HUES6 (cell line): Measurements from ENCODE around the gene CCSER2.

Experiments
- H3K27ac ChIP-seq: 2 replicates; pipeline ENCODE4 v1.7.0; 2013; ENCODE audit warnings: low read depth, mild to moderate bottlenecking, low read length, inconsistent platforms
- H3K27me3 ChIP-seq: 2 replicates; pipeline ENCODE4 v1.6.1; 2013; ENCODE audit warnings: low read length; ENCODE audit not compliant: control insufficient read depth, insufficient read depth
- H3K36me3 ChIP-seq: 2 replicates; pipeline ENCODE4 v1.6.1; 2013; ENCODE audit warnings: low read length; ENCODE audit not compliant: control insufficient read depth, insufficient read depth
- H3K4me1 ChIP-seq: 2 replicates; pipeline ENCODE4 v1.6.1; 2013; ENCODE audit warnings: low read length; ENCODE audit not compliant: control insufficient read depth, insufficient read depth
- H3K4me3 ChIP-seq: 2 replicates; pipeline ENCODE4 v1.5.1; 2013; ENCODE audit warnings: low read depth, low read length
- H3K9ac ChIP-seq: one replicate; pipeline ENCODE4 v1.6.1; 2013; ENCODE audit warnings: mild to moderate bottlenecking, low read length
- H3K9me3 ChIP-seq: 2 replicates; pipeline ENCODE4 v1.6.1; 2013; ENCODE audit warnings: low read depth, low read length; ENCODE audit not compliant: control insufficient read depth, insufficient read depth

CCSER2 gene

DNA sequence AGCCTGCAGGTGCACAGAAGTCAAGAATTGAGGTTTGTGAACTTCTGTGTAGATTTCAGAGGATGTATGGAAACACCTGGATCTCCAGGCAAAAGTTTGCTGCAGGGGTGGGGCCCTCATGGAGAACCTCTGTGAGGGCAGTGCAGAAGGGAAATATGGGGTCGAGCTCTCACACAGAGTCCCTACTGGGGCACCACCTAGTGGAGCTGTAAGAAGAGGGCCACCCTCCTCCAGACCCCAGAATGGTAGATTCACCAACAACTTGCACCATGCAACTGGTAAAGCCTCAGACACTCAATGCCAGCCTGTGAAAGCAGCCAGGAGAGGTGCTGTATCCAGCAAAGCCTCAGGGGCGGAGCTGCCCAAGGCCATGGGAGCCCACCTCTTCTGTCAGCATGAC, 205.8 kb downstream of the CCSER2 start:
- H3K4me3 ChIP-seq: no peak overlapping the region
- H3K27me3 ChIP-seq: no peaks in the 10 kb centered on the region
- peaks cover 16% of the 10 kb centered on the region for H3K4me1 ChIP-seq
- H3K9ac ChIP-seq: no peak overlapping the region
- H3K9me3 ChIP-seq: no peaks in the 10 kb centered on the region
- no peak overlapping the region for H3K27ac ChIP-seq
- H3K36me3 ChIP-seq: no peaks in the 10 kb centered on the region

DNA sequence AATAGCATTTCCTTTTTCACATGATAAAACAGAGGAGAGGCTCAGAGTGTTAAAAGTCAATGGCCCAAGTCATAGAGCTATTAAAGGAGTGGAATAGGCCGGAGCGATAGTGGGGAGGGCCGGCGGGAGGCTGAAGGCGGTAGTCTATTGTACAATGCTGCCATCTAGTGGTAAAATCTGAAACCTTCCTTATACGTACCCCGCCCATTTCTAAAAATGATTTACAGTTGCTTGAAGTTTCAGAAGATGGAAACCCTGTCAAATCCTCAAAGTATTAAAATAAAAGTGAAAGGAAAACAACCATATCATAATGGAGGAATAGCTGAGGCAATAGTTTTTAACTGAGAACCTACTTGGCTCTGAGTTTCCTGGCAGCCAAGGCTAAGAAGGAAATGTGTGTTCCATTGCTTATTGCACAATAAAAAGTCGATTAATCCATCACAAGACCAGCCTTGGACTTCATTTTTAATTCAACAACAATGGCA, 209.1 kb downstream of the CCSER2 start:
- no peaks in the 10 kb centered on the region for H3K27me3 ChIP-seq
- H3K4me1 ChIP-seq: peaks cover 20% of the 10 kb centered on the region
- H3K9me3 ChIP-seq: peaks cover 15% of the 10 kb centered on the region
- H3K4me3 ChIP-seq: no peak overlapping the region
- H3K9ac ChIP-seq: no peak overlapping the region
- no peak overlapping the region for H3K27ac ChIP-seq
- H3K36me3 ChIP-seq: no peaks in the 10 kb centered on the region

DNA sequence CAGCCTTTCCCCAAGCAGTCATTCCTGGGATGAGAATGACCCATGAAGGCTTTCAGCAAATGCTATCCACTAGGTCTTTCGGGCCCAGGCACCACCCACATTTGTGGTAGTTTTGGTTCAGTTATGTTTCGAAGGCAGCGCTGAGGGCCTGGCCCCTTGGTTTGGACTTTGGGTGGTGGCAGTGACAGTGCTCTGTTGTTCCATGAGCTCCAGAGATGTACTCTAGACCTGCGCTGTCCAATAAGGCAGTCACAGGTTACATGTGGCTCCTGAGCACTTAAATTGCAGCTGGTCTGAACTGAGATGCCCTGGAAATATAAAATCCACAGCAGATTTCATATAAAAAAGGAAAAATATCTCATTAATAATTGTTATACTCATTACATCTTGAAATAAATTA, 209.6 kb downstream of the CCSER2 start:
- Histone ChIP-seq H3K9ac (no peak overlapping the region), H3K36me3 (no peaks in the 10 kb centered on the region), H3K4me1 (peaks cover 25% of the 10 kb centered on the region), H3K9me3 (peaks cover 15% of the 10 kb centered on the region), H3K4me3 (no peak overlapping the region), H3K27ac (no peak overlapping the region), H3K27me3 (no peaks in the 10 kb centered on the region)

DNA sequence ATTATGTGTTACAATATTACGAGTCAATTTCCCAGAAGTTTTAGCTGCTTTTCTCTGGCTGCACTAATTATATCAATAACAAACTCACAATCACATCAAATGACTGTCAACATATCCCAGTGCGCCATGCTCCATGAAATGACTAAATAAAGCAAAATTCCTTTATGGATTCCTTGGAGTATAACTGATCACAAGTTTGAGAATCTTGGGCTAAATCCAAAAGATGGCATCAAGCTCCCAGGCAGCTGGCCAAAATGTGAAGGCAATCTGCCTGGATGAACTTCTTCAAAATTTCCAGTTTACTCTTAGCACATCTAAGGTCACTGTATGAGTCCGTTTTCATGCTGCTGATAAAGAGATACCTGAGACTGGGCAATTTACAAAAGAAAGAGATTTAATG, 210.8 kb downstream of the CCSER2 start:
- Histone ChIP-seq H3K27me3 (no peaks in the 10 kb centered on the region), H3K27ac (no peak overlapping the region), H3K4me1 (peaks cover 31% of the 10 kb centered on the region), H3K4me3 (no peak overlapping the region), H3K9ac (no peak overlapping the region), H3K36me3 (no peaks in the 10 kb centered on the region), H3K9me3 (peaks cover 15% of the 10 kb centered on the region)

DNA sequence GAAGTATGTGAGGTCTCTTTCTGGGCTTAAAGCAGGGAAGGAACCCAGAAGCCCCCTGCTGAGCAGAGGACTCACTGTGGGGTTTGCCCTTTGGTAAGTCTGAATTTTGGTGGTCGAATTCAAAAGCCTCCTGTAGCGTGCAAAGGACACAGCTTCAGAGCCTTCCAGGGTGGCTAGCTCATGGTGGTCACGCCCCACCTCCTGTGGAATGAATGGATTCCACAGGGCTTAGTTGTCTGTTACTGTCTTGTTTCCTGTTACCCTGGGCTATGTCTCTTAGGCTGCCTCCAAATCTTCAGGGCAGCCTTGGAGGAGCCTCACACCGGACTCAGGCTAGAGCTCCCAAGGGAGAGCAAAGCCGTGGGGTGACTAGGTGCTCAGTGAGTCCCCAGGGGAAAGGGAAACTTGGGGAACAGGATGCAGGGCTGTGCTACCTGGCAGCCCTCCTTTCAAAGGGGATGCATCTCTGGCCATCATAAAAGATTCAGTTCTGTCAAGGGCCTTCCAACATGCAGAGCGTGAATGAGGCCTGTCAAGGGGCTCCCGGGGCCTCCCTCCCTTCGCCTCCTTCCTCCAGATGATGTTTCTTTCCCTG, 211.7 kb downstream of the CCSER2 start:
- H3K27ac ChIP-seq: no peak overlapping the region
- H3K9me3 ChIP-seq: peaks cover 15% of the 10 kb centered on the region
- no peak overlapping the region for H3K4me3 ChIP-seq
- H3K9ac ChIP-seq: no peak overlapping the region
- H3K27me3 ChIP-seq: no peaks in the 10 kb centered on the region
- no peaks in the 10 kb centered on the region for H3K36me3 ChIP-seq
- peaks cover 24% of the 10 kb centered on the region for H3K4me1 ChIP-seq

DNA sequence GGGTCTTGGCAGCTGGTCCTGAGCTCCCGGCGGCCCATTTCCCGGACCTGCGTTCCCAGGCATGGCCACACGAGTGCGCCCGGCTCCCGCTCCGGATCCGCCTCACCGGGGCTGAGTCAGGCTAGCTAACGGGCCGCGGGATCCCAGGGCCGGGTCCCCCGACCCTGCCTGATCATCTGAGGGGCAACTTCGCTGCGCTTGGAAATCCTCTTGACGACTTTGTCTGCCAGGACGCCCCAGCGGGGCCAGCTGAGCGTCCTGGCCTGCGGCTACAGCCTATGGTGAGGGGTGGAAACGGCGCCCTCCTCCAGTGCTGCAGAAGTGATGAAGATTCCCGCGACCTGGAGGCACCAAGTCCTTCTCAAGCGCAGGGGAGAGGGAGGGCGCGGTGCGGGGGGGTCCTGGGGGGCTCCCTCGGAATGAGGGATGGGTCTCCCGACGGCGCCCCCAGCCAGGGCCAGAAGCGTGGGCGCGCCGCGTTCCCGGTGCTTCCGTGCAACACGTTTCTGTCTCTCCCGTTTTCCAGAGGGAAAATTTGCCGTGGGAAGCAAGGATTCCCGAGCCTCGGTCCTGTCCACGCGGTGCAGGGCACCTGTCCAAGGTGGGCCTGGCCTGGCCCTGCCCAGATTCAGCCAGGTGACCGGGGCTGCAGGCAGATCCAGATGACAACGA, 212.4 kb downstream of the CCSER2 start:
- no peak overlapping the region for H3K27ac ChIP-seq
- no peaks in the 10 kb centered on the region for H3K36me3 ChIP-seq
- peak overlapping the region; percentile 45; the same call in 1 of the 2 replicates for H3K4me3 ChIP-seq
- H3K4me1 ChIP-seq: peaks cover 24% of the 10 kb centered on the region
- H3K27me3 ChIP-seq: no peaks in the 10 kb centered on the region
- no peak overlapping the region for H3K9ac ChIP-seq
- H3K9me3 ChIP-seq: peaks cover 15% of the 10 kb centered on the region

DNA sequence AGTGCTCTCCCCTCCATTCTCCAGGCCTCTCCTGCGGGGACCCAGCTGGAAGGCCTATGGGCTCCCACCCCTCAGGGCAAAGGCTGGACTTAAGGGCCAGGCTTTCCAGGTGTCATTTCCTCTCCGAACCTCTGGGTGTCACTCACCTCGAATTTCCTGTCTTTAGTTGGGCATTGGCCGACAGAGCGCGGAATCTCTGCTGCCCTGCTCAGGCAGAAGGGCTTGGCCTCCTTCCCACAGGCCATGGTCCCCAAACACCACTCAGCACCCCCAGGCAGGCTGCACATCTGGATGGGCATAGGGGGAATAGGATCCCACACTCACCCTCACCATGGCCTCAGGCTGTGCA, 212.9 kb downstream of the CCSER2 start:
- Histone ChIP-seq H3K27me3 (no peaks in the 10 kb centered on the region), H3K4me1 (peaks cover 24% of the 10 kb centered on the region), H3K9ac (no peak overlapping the region), H3K9me3 (peaks cover 15% of the 10 kb centered on the region), H3K36me3 (no peaks in the 10 kb centered on the region), H3K4me3 (peak overlapping the region; percentile 14; the same call in 1 of the 2 replicates), H3K27ac (no peak overlapping the region)

DNA sequence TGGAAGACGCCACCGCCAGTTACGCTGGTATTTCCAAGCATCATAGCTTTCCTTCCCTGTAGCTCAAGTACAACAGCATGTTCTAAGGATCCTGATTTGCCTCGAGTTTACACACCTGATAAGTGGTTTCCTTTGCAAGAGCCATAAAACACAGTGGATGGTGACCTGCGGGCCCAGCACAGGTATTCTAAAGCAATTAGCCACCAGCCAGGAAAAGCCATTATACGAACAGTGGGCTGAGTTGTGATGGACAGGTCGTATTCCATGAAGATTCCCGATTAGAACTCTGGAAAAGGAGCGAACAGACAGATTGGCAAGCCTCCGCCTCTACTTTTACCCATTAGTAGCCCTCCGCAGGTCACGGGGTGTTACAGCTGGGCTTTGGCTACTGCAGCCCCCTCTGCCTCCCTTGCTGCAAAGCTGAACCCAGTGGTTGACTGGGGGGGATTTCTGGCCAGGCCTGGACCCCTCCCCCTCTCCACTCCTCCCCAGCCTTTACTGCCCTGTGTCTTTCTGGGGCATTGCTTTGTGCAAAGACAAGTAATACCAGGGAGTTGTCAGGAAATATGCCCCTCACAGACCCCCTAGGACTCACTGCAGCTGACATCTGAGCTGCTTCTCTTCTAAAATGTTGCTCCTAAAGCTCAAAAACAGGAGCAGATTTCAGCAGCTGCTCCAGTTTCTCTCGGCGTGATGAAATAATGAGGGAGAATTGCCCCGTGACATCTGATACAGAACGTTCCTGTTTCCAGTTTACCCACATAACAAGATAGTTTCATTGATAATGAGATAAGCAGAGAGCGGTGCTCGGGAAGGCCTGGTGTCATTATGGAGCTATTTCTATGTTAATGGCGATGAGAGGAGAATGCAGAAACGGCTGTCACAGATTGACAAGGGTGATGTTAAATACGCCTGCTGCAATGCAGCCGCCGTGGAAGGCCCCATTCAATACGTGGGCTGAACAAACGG, 214.4 kb downstream of the CCSER2 start:
- Histone ChIP-seq H3K36me3 (no peaks in the 10 kb centered on the region), H3K4me1 (peaks cover 15% of the 10 kb centered on the region), H3K27me3 (no peaks in the 10 kb centered on the region), H3K9me3 (peaks cover 15% of the 10 kb centered on the region), H3K27ac (no peak overlapping the region), H3K9ac (no peak overlapping the region), H3K4me3 (no peak overlapping the region)

DNA sequence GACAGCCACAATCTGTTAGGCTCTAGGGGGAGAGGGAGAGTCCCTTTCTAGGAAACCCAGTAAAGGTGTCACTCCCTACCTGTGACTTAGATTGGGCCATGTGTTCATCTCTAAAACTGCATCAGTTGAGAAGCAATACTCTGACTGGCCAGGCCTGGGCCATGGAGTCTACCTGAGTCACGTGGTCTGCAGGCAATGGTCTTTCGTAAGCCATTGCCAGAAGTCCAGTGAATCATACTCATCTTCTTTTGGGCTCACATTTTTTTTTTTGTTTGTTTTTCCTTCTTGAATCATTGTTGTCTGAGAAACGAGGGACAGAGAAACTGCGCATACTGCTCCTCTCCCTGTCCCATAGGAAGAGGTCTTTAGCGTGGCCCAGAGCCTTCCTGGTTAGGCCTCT, 215.6 kb downstream of the CCSER2 start:
- no peak overlapping the region for H3K27ac ChIP-seq
- peaks cover 15% of the 10 kb centered on the region for H3K9me3 ChIP-seq
- no peak overlapping the region for H3K4me3 ChIP-seq
- no peaks in the 10 kb centered on the region for H3K27me3 ChIP-seq
- peaks cover 15% of the 10 kb centered on the region for H3K4me1 ChIP-seq
- no peak overlapping the region for H3K9ac ChIP-seq
- H3K36me3 ChIP-seq: no peaks in the 10 kb centered on the region

DNA sequence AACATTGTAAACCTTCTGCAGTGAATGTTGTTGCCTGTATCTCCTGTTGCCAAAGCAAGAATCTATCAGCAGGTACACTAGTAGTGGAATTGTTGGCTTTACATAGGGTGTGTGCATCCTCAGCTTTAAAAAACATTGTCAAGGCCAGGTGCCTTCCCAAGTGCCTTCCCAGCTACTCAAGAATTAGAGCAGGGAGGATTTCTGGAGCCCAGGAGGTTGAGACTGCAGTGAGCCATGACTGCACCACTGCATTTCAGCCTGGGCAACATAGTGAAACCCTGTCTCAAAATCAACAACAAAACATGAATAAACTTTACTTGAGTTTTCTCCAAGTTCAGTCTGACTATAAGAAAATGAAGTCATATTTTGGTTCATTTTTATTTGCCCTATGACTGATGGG, 217.3 kb downstream of the CCSER2 start:
- no peak overlapping the region for H3K9ac ChIP-seq
- H3K27me3 ChIP-seq: no peaks in the 10 kb centered on the region
- H3K27ac ChIP-seq: no peak overlapping the region
- peaks cover 11% of the 10 kb centered on the region for H3K9me3 ChIP-seq
- H3K36me3 ChIP-seq: no peaks in the 10 kb centered on the region
- H3K4me1 ChIP-seq: peaks cover 15% of the 10 kb centered on the region
- no peak overlapping the region for H3K4me3 ChIP-seq

DNA sequence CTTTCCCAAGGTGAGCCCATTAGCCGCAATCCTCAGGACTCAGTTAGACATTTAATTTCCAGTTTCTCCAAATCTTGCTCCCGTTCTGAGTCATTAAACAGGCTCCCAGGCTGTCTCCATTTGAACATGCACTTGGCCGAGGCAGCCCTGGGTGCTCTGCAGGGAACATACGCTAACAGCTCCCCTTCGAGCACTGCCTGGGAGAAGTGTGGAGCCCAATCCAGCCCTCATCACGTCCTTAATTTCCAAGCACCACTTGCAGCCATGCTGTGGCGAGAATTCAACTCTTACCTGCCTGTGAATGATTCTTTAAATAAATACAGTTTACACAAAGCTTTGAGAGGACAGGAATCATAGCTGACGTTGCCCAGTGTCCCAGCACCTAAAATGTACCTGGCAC, 218.2 kb downstream of the CCSER2 start:
- Histone ChIP-seq H3K4me1 (peaks cover 15% of the 10 kb centered on the region), H3K27ac (no peak overlapping the region), H3K27me3 (no peaks in the 10 kb centered on the region)

More for the DNA sequence above, 218.2 kb downstream of the CCSER2 start:
- no peak overlapping the region for H3K4me3 ChIP-seq
- H3K36me3 ChIP-seq: no peaks in the 10 kb centered on the region
- no peak overlapping the region for H3K9ac ChIP-seq
- peaks cover 8% of the 10 kb centered on the region for H3K9me3 ChIP-seq
